Keratinocyte (primary cell): ENCODE data around the gene TMEM259.

Source experiments
- CTCF ChIP-seq, 3 experiments: IDR thresholded peaks in 1 of 3; conservative IDR thresholded peaks in 1 of 3; optimal IDR thresholded peaks in 1 of 3; 2 replicates in 2 of 3; 3 replicates in 1 of 3; pipeline versions ENCODE3 to v1.5.1; 2011; ENCODE audit warnings: low read length in 3 of 3, mild to moderate bottlenecking in 3 of 3, moderate library complexity in 2 of 3, control low read depth in 1 of 3, inconsistent platforms in 1 of 3; ENCODE audit not compliant: insufficient read depth in 2 of 3; ENCODE audit errors: extremely low read depth in 1 of 3
- EZH2 ChIP-seq: IDR thresholded peaks from one replicate; pipeline ENCODE4 v1.6.1; 2012; ENCODE audit warnings: inconsistent platforms, mild to moderate bottlenecking, low read length, moderate library complexity

- TF ChIP-seq EZH2 (no peak), CTCF (optimal IDR thresholded peaks at IDR 0.05 in 1 of 3, IDR thresholded peaks at IDR 0.05 in 1 of 3, conservative IDR thresholded peaks at IDR 0.05 in 1 of 3; ENCODE audit: extremely low read depth in 1 of 3, insufficient read depth in 2 of 3, low read length in 3 of 3) (no peak)
These were observed 18.3 kb downstream of the TMEM259 start for GRCh38 chr19:1002600-1002999.
